Hepatocyte (in vitro differentiated cells): ENCODE results near the gene ATP9A.

Source experiments
- CTCF ChIP-seq: fragments of 200-600 bp; sonication (generic); IDR thresholded peaks from 2 replicates; pipeline ENCODE4 v1.5.1; 2016; ENCODE audit warnings: antibody characterized with exemption, mild to moderate bottlenecking; ENCODE audit not compliant: poor library complexity
- EZH2 ChIP-seq: fragments of 200-600 bp; sonication (generic); IDR thresholded peaks from 2 replicates; pipeline ENCODE4 v1.6.1; 2016; ENCODE audit warnings: antibody characterized with exemption, mild to moderate bottlenecking, borderline replicate concordance

- TF ChIP-seq EZH2 = no peak
- TF ChIP-seq CTCF = no peak
These were observed 207.5 kb downstream of the ATP9A start for GRCh38 chr20:51560550-51561307.
